Effector memory CD8-positive, alpha-beta T cell (primary cell): ENCODE measurements around the gene PRUNE2.

ENCODE experiments used
- ATAC-seq: fragments of 150-1000 bp; cut with Tn5 transposase; replicated peaks from 2 replicates; pipeline ENCODE4 v1.10.0; 2021; ENCODE audit warnings: mild to moderate bottlenecking, moderate library complexity
- DNase-seq, 3 experiments: peaks; one replicate each; pipeline ENCODE4 v3.0.0; 2021
- H3K27ac Mint-ChIP-seq, 2 donors: one replicate each; pipeline ENCODE4 v1.8.0; 2022; ENCODE audit warnings: mild to moderate bottlenecking in 2 of 2, mixed read lengths in 2 of 2, moderate library complexity in 2 of 2
- H3K27me3 Mint-ChIP-seq, 2 donors: one replicate each; pipeline ENCODE4 v1.8.0; 2022; ENCODE audit warnings: mixed read lengths in 2 of 2
- H3K36me3 Mint-ChIP-seq: one replicate; pipeline ENCODE4 v1.8.0; 2022; ENCODE audit warnings: mild to moderate bottlenecking, moderate library complexity, mixed read lengths; ENCODE audit not compliant: insufficient read depth
- H3K4me1 Mint-ChIP-seq, 2 donors: one replicate each; pipeline ENCODE4 v1.8.0; 2022; ENCODE audit warnings: low read depth in 2 of 2, mixed read lengths in 2 of 2
- H3K4me3 Mint-ChIP-seq, 2 donors: one replicate each; pipeline ENCODE4 v1.8.0; 2022; ENCODE audit warnings: mild to moderate bottlenecking in 2 of 2, mixed read lengths in 2 of 2, moderate library complexity in 2 of 2
- H3K9me3 Mint-ChIP-seq, 2 donors: one replicate each; pipeline ENCODE4 v1.8.0; 2022; ENCODE audit warnings: mixed read lengths in 2 of 2

The PRUNE2 gene

DNA sequence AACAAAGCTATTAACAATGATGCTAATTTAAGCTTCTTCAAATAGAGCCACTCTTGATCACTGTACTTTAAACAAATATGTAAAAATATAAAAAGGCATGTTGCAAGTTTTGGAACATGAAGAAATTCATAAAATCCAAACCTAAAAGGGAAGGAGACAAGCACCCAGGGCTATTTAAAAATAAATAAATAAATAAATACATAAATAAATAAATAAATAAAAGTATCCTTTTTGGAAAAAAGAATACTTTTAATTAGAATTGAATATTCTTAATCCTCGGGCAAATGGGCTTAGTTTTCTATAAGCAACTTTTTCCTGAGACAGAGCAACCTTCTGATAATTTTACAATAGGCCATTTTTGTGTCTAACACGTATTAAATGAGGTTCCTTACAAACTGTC is 289.1 kb downstream of the PRUNE2 start:
- no peak overlapping the region for H3K27ac Mint-ChIP-seq
- peaks cover 0 to 3% of the 10 kb centered on the region in 2 donors for H3K4me1 Mint-ChIP-seq
- ATAC-seq: no peak
- peaks cover 6 to 10% of the 10 kb centered on the region in 2 donors for H3K27me3 Mint-ChIP-seq
- H3K36me3 Mint-ChIP-seq: no peaks in the 10 kb centered on the region
- H3K4me3 Mint-ChIP-seq: no peak overlapping the region
- no peaks in the 10 kb centered on the region for H3K9me3 Mint-ChIP-seq
- no peak for DNase-seq

DNA sequence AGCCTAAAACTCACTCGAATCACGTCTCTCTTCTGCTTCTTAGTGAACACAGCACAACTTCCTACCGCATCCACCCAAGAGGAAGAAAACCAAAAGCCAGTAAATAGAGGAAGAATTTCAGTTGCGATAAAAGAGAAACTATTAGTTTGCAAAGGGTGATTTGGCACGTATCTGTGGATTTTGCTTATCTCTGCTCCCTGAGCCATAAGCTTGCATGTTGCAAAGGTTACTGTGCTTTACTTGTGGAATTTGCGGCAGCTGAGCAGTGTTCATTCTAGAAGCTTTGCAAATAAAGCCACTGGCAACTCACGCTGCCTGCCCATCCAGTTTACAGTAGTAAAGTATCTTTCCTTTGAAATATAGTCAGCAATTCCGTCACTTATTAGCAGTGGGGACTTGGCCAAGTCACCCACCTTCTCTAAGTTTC is 290.7 kb downstream of the PRUNE2 start:
- H3K4me1 Mint-ChIP-seq: peaks cover 0 to 3% of the 10 kb centered on the region in 2 donors
- no peak for ATAC-seq
- no peaks in the 10 kb centered on the region for H3K9me3 Mint-ChIP-seq
- H3K4me3 Mint-ChIP-seq: no peak overlapping the region
- no peak overlapping the region for H3K27ac Mint-ChIP-seq
- peaks cover 6 to 10% of the 10 kb centered on the region in 2 donors for H3K27me3 Mint-ChIP-seq
- DNase-seq: no peak
- H3K36me3 Mint-ChIP-seq: no peaks in the 10 kb centered on the region

DNA sequence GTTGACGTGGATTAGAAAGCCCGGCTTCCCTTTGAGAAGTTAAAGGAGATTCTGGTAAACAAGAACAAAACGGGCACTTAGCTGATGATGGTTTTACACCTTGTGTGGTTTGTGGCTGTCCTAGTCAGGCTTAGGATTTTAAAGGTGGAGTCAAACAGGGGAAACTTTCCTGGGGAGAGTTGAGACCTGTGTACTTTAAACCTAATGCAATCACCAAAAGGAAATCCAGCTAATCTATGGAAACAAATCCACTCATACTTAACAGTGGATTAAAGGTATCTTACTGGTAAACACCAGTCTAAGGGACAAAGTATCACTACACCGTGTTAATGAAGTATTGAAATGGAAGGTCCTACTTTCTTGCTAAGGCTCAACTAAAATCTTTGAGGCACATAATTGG is 291.9 kb downstream of the PRUNE2 start:
- Mint-ChIP-seq H3K4me3 (no peak overlapping the region), H3K9me3 (no peaks in the 10 kb centered on the region)

DNA sequence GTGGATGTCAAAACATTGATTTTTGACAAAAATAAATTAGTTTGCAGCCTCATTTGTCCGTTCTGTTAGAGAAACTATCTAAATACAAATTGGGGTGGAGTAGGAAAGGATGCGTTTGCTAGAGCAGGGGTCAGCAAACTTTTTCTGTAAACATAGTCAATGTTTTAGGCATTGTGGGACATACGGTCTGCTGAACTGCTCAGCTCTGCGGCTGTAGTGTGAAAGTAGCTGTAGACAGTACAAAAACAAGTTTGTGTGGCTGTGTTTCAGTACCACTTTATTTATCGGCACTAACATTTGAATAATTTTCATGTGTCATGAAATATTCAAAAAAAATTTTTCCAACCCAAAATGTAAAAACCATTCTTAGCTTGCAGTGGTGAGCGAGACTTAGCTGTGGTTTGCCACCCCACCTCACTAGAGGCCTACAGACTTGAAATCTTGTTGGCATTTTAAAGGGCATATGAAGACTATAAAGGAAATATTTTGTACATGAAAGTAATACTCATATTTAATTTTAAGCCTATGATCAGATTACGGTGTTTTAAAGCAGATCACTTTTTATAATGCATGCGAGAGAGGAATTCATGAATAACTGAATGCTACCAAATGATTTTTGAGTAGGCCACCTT is 292.6 kb downstream of the PRUNE2 start:
- DNase-seq (no peak), ATAC-seq (peak; percentile 31)
- Mint-ChIP-seq H3K36me3 (no peaks in the 10 kb centered on the region), H3K4me1 (peaks cover 0 to 3% of the 10 kb centered on the region in 2 donors), H3K27me3 (no peaks in the 10 kb centered on the region), H3K9me3 (no peaks in the 10 kb centered on the region), H3K27ac (peak overlapping the region in 1 of 2 donors; percentile 75), H3K4me3 (peak overlapping the region in 1 of 2 donors; percentile 20)

More for the DNA sequence above, 291.9 kb downstream of the PRUNE2 start:
- Mint-ChIP-seq H3K27me3 (peaks cover 6% of the 10 kb centered on the region in 2 donors), H3K27ac (peak overlapping the region in 1 of 2 donors; percentile 75), H3K4me1 (peaks cover 0 to 3% of the 10 kb centered on the region in 2 donors), H3K36me3 (no peaks in the 10 kb centered on the region)
- DNase-seq: no peak
- no peak for ATAC-seq

DNA sequence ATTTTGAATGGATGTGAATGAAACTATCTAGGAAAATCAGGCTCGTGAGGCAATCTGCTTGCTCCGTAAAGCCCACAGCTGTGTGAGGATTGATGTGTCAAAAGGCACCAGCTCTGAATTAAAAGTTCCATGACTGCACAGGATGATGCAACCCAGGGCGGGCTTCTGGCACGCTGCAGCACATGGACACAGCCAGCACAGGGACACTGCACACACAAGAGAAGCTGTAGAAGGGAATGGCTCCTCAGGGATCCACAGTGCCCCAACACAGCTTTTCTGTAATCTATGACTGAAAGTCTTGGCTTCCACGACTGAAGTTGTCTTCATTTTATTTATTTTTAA is 295.9 kb downstream of the PRUNE2 start:
- H3K27me3 Mint-ChIP-seq: peaks cover 0 to 8% of the 10 kb centered on the region in 2 donors
- H3K9me3 Mint-ChIP-seq: no peaks in the 10 kb centered on the region
- H3K36me3 Mint-ChIP-seq: no peaks in the 10 kb centered on the region
- ATAC-seq: no peak
- no peak overlapping the region for H3K4me3 Mint-ChIP-seq
- H3K27ac Mint-ChIP-seq: no peak overlapping the region
- DNase-seq: no peak
- H3K4me1 Mint-ChIP-seq: peaks cover 0 to 2% of the 10 kb centered on the region in 2 donors

DNA sequence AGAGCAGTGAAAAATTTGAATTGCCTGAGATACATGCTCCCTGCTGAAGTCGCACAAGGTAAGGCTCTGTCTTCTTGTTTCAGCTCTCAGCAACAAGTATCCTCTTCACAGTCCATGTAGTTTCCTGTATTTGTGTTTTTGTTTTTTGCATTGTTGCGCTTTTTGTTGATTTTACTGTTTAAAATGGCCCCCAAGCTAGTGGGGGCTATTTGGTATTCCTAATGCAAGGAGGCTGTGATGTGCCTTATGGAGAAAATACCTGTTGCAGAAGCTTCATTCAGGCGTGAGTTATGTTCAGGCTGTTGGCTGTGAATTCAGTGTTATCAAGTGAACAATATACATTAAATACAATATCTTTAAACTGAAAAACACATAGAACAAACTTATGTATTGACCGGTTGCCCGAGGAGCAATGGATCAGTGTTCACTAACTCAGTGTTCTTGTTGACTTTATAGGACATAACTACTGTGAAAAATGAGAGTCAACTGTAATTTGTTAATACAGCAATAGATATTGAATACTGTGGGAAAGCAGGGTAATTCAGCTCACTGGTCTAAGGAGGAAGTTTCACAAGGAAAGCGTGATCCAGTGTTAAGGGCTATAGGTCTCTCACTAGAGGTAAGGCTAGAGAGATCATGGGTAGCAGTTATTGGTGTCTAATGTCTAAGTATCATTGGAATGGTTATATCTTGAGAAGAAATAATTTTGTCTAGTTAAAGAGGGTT is 296.5 kb downstream of the PRUNE2 start:
- no peaks in the 10 kb centered on the region for H3K4me1 Mint-ChIP-seq
- no peak overlapping the region for H3K27ac Mint-ChIP-seq
- ATAC-seq (no peak), DNase-seq (no peak)
- H3K4me3 Mint-ChIP-seq: no peak overlapping the region
- no peaks in the 10 kb centered on the region for H3K9me3 Mint-ChIP-seq
- peaks cover 0 to 8% of the 10 kb centered on the region in 2 donors for H3K27me3 Mint-ChIP-seq
- no peaks in the 10 kb centered on the region for H3K36me3 Mint-ChIP-seq

DNA sequence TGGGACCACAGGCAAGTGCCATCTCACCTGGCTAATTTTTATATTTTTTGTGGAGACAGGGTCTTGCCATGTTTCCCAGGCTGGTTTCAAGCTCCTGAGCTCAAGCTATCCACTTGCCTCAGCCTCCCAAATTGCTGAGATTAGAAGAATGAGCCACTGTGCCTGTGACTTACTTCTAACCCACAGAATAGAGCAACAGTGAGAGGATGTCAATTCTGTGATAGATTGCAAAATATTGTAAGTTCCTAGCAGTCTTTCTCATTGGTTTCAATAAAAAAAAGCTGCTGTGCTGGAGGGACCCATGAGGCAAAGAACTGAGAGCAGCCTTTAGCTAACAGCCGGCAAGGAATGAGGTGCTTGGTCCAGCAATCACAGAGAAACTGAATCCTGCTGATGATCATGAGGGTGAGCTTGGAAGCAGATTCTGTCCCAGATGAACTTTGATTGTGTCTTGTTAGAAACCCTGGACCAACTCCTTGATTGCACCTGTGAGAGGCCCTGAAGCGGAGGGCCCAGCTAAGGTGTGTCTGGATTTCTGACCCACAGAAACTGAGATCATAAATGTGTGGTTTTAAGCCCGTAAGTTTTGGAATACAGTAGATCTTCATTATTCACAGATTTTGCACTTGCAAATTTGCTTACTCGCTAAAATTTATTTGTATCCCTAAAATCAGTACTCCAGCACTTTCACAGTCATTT is 297.2 kb downstream of the PRUNE2 start:
- DNase-seq: no peak
- H3K27me3 Mint-ChIP-seq: peaks cover 0 to 8% of the 10 kb centered on the region in 2 donors
- H3K27ac Mint-ChIP-seq: no peak overlapping the region

DNA sequence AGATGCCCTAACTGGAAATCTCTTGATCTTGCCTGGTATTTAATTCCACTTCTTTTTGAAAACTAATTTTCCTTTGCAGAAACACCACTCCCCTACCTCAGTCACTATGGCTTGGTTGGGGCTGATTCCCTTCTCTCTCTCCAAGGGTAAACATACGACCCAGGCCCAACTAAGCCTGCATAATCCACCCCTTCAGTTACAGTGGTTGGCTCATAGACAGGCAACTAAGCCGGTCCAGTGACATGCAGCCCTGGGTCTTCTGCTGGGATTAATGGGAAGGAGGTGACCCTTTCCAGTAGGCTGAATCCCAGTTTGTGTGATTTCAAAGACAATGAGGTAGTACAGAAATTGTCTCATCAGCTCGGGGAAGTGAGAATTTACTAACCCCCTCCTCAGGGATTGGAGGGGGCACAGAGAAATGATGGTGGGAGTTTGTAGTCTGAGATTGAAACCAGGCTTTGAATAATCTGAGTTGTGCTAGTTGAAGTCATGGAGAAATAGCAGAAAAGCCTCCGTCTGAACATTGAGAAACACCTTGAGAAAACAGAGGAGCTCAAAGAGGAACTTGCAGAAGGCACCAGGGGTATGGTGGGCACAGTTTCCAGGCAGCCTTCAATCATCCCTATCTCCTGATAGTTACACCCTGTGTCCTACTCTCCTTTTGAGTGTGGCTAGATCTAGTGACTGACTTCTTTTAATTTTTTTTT is 298.0 kb downstream of the PRUNE2 start:
- no peak for ATAC-seq
- no peak for DNase-seq
- no peak overlapping the region for H3K4me3 Mint-ChIP-seq
- no peaks in the 10 kb centered on the region for H3K9me3 Mint-ChIP-seq
- peaks cover 6% of the 10 kb centered on the region for H3K36me3 Mint-ChIP-seq
- H3K4me1 Mint-ChIP-seq: no peaks in the 10 kb centered on the region
- H3K27ac Mint-ChIP-seq: no peak overlapping the region
- peaks cover 0 to 8% of the 10 kb centered on the region in 2 donors for H3K27me3 Mint-ChIP-seq

More for the DNA sequence above, 297.2 kb downstream of the PRUNE2 start:
- peaks cover 2% of the 10 kb centered on the region for H3K36me3 Mint-ChIP-seq
- ATAC-seq: no peak
- no peak overlapping the region for H3K4me3 Mint-ChIP-seq
- no peaks in the 10 kb centered on the region for H3K4me1 Mint-ChIP-seq
- no peaks in the 10 kb centered on the region for H3K9me3 Mint-ChIP-seq

DNA sequence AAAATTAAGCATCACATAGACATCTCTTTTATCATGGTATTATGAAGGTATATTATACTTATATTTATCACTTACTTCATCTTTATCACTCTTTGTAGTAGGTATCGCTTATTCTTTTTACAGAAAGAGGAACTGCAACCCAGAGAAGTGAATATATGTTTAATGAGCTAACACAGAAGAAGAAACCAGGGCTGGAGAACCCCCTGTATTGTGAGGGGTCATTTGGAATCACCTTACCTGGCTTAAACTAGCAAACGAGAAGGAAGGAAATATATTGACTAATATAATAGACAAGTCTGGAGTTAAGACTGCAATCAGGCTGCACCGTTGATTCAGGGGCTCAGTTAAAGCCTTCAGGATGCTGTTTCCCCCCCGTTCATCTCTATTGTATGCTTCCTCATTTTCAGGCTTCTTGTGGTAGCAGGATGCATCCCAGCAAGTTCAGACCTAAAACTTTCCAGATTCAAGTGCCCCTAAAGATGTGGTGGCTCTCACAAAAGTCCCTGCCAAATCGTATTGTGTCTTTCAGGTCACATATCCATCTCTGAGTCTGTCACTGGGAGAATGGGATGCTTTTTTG is 300.5 kb downstream of the PRUNE2 start:
- H3K27me3 Mint-ChIP-seq: peaks cover 0 to 8% of the 10 kb centered on the region in 2 donors
- H3K36me3 Mint-ChIP-seq: peaks cover 7% of the 10 kb centered on the region

DNA sequence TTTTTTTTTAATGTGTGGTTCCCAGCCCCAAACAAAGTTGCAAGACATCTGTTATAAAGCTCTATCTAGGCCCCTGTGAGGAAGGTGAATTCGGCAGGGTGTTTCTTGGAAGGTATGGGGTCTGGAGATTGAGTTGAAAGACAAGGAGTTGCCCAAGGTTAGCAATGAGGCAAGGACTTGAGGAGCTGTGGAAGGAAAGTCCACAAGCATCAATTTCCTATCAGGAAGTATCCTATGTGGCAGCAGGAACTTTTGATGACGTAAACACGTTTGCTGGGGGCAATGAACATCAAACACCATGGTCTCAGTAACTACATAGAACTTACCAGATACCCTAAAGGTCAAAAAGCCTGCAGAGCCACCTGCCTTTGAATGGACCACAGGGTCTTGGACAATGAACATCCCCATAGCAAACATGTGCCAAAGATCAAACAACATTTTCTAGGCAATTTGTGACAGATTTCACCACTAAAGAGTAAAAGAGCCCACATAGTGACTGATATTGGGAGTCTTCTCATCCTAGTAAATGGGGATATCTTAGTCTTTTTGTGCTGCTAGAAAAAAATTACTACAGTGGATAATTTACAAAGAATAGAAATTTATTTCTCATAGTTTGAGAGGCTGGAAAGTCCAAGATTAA is 301.9 kb downstream of the PRUNE2 start:
- Mint-ChIP-seq H3K27ac (no peak overlapping the region), H3K4me1 (no peaks in the 10 kb centered on the region), H3K36me3 (peaks cover 9% of the 10 kb centered on the region), H3K4me3 (no peak overlapping the region), H3K9me3 (no peaks in the 10 kb centered on the region), H3K27me3 (peaks cover 0 to 8% of the 10 kb centered on the region in 2 donors)
- DNase-seq (no peak), ATAC-seq (no peak)

More for the DNA sequence above, 300.5 kb downstream of the PRUNE2 start:
- no peak for DNase-seq
- ATAC-seq: no peak
- Mint-ChIP-seq H3K9me3 (no peaks in the 10 kb centered on the region), H3K27ac (no peak overlapping the region), H3K4me3 (no peak overlapping the region), H3K4me1 (no peaks in the 10 kb centered on the region)

DNA sequence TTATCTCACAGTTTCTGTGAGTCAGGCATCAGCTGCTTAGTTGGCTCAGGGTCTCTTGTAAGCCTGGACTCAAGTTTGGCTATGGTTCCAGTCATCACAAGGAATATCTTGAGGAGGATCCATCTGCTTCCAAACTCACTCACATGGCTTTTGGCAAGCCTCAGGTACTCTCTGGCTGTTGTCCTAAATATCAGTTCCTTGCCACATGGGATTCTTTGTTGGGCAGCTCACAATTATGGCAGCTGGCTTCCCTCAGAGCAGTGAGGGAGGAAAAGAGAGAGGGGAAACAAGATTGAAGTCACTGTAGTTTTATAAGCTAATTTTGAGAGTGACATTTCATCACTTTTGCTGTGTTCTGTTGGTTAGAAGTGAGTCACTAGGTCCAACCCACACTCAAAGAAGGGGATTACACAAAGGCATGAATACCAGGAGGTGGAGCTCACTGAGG is 302.4 kb downstream of the PRUNE2 start:
- Mint-ChIP-seq H3K36me3 (peaks cover 9% of the 10 kb centered on the region), H3K27me3 (peaks cover 0 to 8% of the 10 kb centered on the region in 2 donors), H3K4me1 (no peaks in the 10 kb centered on the region), H3K4me3 (no peak overlapping the region), H3K9me3 (no peaks in the 10 kb centered on the region), H3K27ac (no peak overlapping the region)
- no peak for DNase-seq
- no peak for ATAC-seq

DNA sequence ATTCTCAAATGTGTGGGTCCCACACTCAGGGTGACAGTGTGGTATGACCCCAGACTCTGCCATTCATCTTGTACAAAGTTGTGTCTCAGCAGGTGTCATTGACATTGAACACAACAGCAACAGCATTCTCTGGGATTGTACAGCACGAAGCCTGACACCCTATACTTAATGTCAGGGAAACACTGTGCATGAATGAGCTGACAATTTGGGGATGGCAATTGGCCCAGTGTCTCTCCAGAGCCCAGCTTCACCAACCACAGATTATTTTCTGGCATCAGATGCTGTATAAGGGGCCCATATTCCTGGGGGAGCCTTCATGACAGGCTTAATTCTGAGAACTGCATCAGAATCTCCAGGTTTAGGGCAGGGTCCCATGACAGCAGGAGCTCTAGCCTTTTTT is 303.7 kb downstream of the PRUNE2 start:
- Mint-ChIP-seq H3K4me1 (no peaks in the 10 kb centered on the region), H3K36me3 (peaks cover 9% of the 10 kb centered on the region), H3K4me3 (no peak overlapping the region), H3K9me3 (no peaks in the 10 kb centered on the region), H3K27ac (no peak overlapping the region), H3K27me3 (no peaks in the 10 kb centered on the region)
- ATAC-seq: no peak
- no peak for DNase-seq
